ENCODE data around the gene DSTYK. TPM values are rescaled to one million over a fixed set of nuclear protein-coding genes. Genes with fewer than 3 reads are reported as not detected.

The DSTYK gene
- total and polyA plus RNA-seq, 7 donors, result 1.6 to 13.3 (median 9.1) TPM

- Histone ChIP-seq H3K4me1 (peaks cover 0 to 43% (median 33%) of the 10 kb centered on the region in 4 donors), H3K4me3 (no peak overlapping the region), H3K36me3 (no peaks in the 10 kb centered on the region), H3K27me3 (no peaks in the 10 kb centered on the region), H3K9me3 (no peaks in the 10 kb centered on the region), H3K27ac (no peak overlapping the region)
- no peak for DNase-seq
- intact Hi-C loops (cut with DNase I), result no loop called here
- TF ChIP-seq EP300 (IDR thresholded peaks at IDR 0.05) (no peak), POLR2A (IDR thresholded peaks at IDR 0.05) (no peak), CTCF (IDR thresholded peaks at IDR 0.05) (no peak), POLR2AphosphoS5 (IDR thresholded peaks at IDR 0.05) (no peak)
- WGBS, 2 donors, result 76 to 84% methylated on average over 3 of the region's 3 CpGs
Observed at GRCh38 chr1:205232945-205233397, 21.5 kb upstream of the DSTYK start.

DNA sequence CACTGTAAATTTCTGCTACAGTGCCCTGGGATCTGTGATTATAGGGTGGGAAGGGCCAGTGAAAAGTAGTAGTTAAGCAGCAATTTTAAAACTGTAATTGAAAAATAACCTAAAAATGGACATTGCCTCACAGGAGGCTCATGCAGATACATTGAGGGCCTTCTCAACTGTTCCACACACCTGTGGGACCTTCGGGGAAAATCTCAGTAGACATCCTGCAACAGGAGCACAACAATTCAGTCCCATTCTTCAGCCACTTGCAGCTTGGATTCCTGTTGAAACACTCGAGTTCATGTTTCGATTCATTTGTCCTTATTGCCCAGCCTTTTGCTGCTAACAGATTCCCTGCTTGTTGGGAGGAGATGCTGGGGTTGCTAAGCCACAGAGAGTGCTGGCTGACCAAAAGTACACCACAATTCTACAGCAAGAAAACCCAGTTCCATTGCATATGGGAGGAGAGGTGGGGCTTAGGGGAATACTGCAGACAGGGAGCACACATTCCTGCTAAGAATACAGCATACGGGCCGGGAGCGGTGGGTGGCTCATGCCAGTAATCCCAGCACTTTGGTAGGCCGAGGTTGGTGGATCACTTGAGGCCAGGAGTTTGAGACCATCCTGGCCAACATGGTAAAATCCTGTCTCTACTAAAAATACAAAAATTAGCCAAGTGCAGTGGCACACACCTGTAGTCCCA lies 20.8 kb upstream of the DSTYK start:
- no peak for TF ChIP-seq POLR2A (IDR thresholded peaks at IDR 0.05)
- TF ChIP-seq EP300 (IDR thresholded peaks at IDR 0.05), result no peak
- TF ChIP-seq POLR2AphosphoS5 (IDR thresholded peaks at IDR 0.05), result no peak
- peaks cover 0 to 44% (median 35%) of the 10 kb centered on the region in 4 donors for H3K4me1 ChIP-seq
- WGBS, 2 donors, result 93 to 94% methylated on average over 7 of the region's 7 CpGs
- H3K27me3 ChIP-seq, result no peaks in the 10 kb centered on the region
- H3K36me3 ChIP-seq, result no peaks in the 10 kb centered on the region
- H3K9me3 ChIP-seq, result no peaks in the 10 kb centered on the region
- no peak overlapping the region for H3K27ac ChIP-seq
- DNase-seq, result no peak
- intact Hi-C loops (cut with DNase I), result no loop called here
- H3K4me3 ChIP-seq, result no peak overlapping the region

GRCh38 chr1:205230982-205231381 lies 19.5 kb upstream of the DSTYK start:
- WGBS, 2 donors, result 75 to 83% methylated on average over 5 of the region's 5 CpGs
- no peak overlapping the region for H3K4me3 ChIP-seq
- DNase-seq, result no peak
- H3K4me1 ChIP-seq, result peaks cover 0 to 48% (median 40%) of the 10 kb centered on the region in 4 donors
- H3K9me3 ChIP-seq, result no peaks in the 10 kb centered on the region
- H3K27ac ChIP-seq, result no peak overlapping the region
- no peaks in the 10 kb centered on the region for H3K36me3 ChIP-seq
- TF ChIP-seq EP300 (IDR thresholded peaks at IDR 0.05) (no peak), CTCF (IDR thresholded peaks at IDR 0.05) (no peak), POLR2A (IDR thresholded peaks at IDR 0.05) (no peak), POLR2AphosphoS5 (IDR thresholded peaks at IDR 0.05) (no peak)
- H3K27me3 ChIP-seq, result no peaks in the 10 kb centered on the region
- intact Hi-C loops (cut with DNase I), result no loop called here

GRCh38 chr1:205229916-205230700 lies 18.6 kb upstream of the DSTYK start:
- H3K4me1 ChIP-seq, result peaks cover 0 to 39% (median 32%) of the 10 kb centered on the region in 4 donors
- no peaks in the 10 kb centered on the region for H3K36me3 ChIP-seq
- peak overlapping the region in 3 of 4 donors; percentile 58 to 62 (median 60) for H3K27ac ChIP-seq
- H3K4me3 ChIP-seq, result peak overlapping the region in 3 of 4 donors; percentile 62 to 71 (median 64)
- WGBS, 2 donors, result 46 to 50% methylated on average over 10 of the region's 10 CpGs
- no peaks in the 10 kb centered on the region for H3K9me3 ChIP-seq
- no peak for TF ChIP-seq POLR2AphosphoS5 (IDR thresholded peaks at IDR 0.05)
- TF ChIP-seq POLR2A (IDR thresholded peaks at IDR 0.05), result no peak
- TF ChIP-seq CTCF (IDR thresholded peaks at IDR 0.05), result no peak
- TF ChIP-seq EP300 (IDR thresholded peaks at IDR 0.05), result no peak
- H3K27me3 ChIP-seq, result no peaks in the 10 kb centered on the region
- no peak for DNase-seq
- intact Hi-C loops (cut with DNase I), result loop anchor here (1.0 kb wide), 1 partner anchor 26 kb away; no protein-coding TSS in a partner anchor

- WGBS, 2 donors, result 2 to 7% methylated on average over 14 to 15 of the region's 15 CpGs
- no peaks in the 10 kb centered on the region for H3K27me3 ChIP-seq
- H3K4me3 ChIP-seq, result peak overlapping the region; percentile 38 to 71 (median 63)
- H3K27ac ChIP-seq, result peak overlapping the region; percentile 40 to 62 (median 59)
- intact Hi-C loops (cut with DNase I), result loop anchor here (1.0 kb wide), 1 partner anchor 27 kb away; no protein-coding TSS in a partner anchor
- peak; percentile 86 for DNase-seq
- TF ChIP-seq EP300 (IDR thresholded peaks at IDR 0.05) (no peak), POLR2A (IDR thresholded peaks at IDR 0.05) (no peak), CTCF (IDR thresholded peaks at IDR 0.05) (peak in 1 of 4 experiments; percentile 10)
- H3K4me1 ChIP-seq, result peaks cover 0 to 33% (median 28%) of the 10 kb centered on the region in 4 donors
- H3K36me3 ChIP-seq, result no peaks in the 10 kb centered on the region
- H3K9me3 ChIP-seq, result no peaks in the 10 kb centered on the region
Observed at GRCh38 chr1:205229399-205229871, 17.9 kb upstream of the DSTYK start.
